K562 (cell line): ENCODE data around the gene TMPRSS9. TPM values are rescaled to one million over a fixed set of nuclear protein-coding genes. Genes with fewer than 3 reads are reported as not detected.

ENCODE experiments used
- CEBPB ChIP-seq: fragments of 450-650 bp; IDR thresholded peaks from 2 replicates; pipeline ENCODE4 v1.6.1; 2016; ENCODE audit warnings: missing genetic modification characterization, missing compliant biosample characterization
- CEBPG ChIP-seq, 3 experiments: fragments of 200-800 bp in 1 of 3; sonication (Bioruptor generic) in 1 of 3; sonication (generic) in 1 of 3; formaldehyde crosslinking in 1 of 3; IDR thresholded peaks in 2 of 3; conservative IDR thresholded peaks in 1 of 3; 2 replicates each; pipeline versions ENCODE4 v1.6.1 to v1.8.0; 2016 to 2022; ENCODE audit warnings: missing compliant biosample characterization in 2 of 3, missing genetic modification characterization in 2 of 3, mild to moderate bottlenecking in 1 of 3, missing genetic modification reagents in 1 of 3
- EGR1 ChIP-seq: fragments of 450-650 bp; conservative IDR thresholded peaks from 2 replicates; pipeline ENCODE4 v1.6.1; 2017; ENCODE audit warnings: mild to moderate bottlenecking
- ETV1 ChIP-seq: fragments of 450-650 bp; conservative IDR thresholded peaks from 2 replicates; pipeline ENCODE4 v1.6.1; 2016; ENCODE audit warnings: missing genetic modification characterization, control low read depth, low read depth, missing compliant biosample characterization
- MAZ ChIP-seq, 2 experiments: fragments of 450-650 bp in 1 of 2; sonication (generic) in 1 of 2; formaldehyde crosslinking; IDR thresholded peaks in 1 of 2; conservative IDR thresholded peaks in 1 of 2; 2 replicates each; pipeline versions ENCODE4 v1.4.0 to v1.5.0; 2020; ENCODE audit warnings: mild to moderate bottlenecking in 1 of 2, missing genetic modification reagents in 1 of 2
- ZFPM2 ChIP-seq: fragments of 250-450 bp; sonication (Bioruptor Pico); IDR thresholded peaks from 2 replicates; pipeline ENCODE4 v1.5.1; 2022; ENCODE audit warnings: mild to moderate bottlenecking
- polyA plus RNA-seq, 8 experiments: library from polyadenylated mRNA; depleted of rRNA in 4 of 8; stranded (reverse) in 5 of 8; unstranded in 3 of 8; fragments of >200 nt; fragmentation: Nextera tagmentation in 2 of 8; fragmentation: Illumina TruSeq in 1 of 8; extraction: Ambion mirVana in 2 of 8; extraction: Trizol in 1 of 8; gene quantifications; 2 replicates each; pipeline versions ENCODE4 v1.2.1 to v1.2.3, GENCODE V29; 2011 to 2014; ENCODE audit warnings: inconsistent platforms in 1 of 8, missing spikeins in 1 of 8
- total RNA-seq, 7 experiments: library from RNA; depleted of rRNA in 6 of 7; stranded (reverse); fragments of >200 nt in 6 of 7; fragmentation: Illumina TruSeq in 2 of 7; extraction: Trizol in 2 of 7; gene quantifications; 2 replicates each; pipeline versions ENCODE4 v1.2.1 to v1.2.3, GENCODE V29; 2011 to 2021; ENCODE audit warnings: low replicate concordance in 1 of 7
- TF ChIP-seq, protein P1 (sequence below), 2 experiments: fragments of 450-650 bp; formaldehyde crosslinking in 1 of 2; IDR thresholded peaks; 2 replicates each; pipeline versions ENCODE4 v1.4.0 to v1.6.1; 2014 to 2020; ENCODE audit warnings: mild to moderate bottlenecking in 2 of 2, borderline replicate concordance in 1 of 2, low read depth in 1 of 2
- TF ChIP-seq, protein P2 (sequence below): sonication (generic); formaldehyde crosslinking; IDR thresholded peaks from 2 replicates; pipeline ENCODE4 v1.8.0; 2022; ENCODE audit warnings: missing genetic modification reagents, mild to moderate bottlenecking, borderline replicate concordance
- TF ChIP-seq, protein P3 (sequence below), 3 experiments: fragments of 200-800 bp in 1 of 3; sonication (Bioruptor generic) in 1 of 3; sonication (generic) in 1 of 3; formaldehyde crosslinking in 1 of 3; IDR thresholded peaks; 2 replicates each; pipeline versions ENCODE4 v1.6.1 to v1.8.0; 2016 to 2022; ENCODE audit warnings: mild to moderate bottlenecking in 2 of 3, missing compliant biosample characterization in 2 of 3, missing genetic modification characterization in 2 of 3, missing genetic modification reagents in 1 of 3

Gene TMPRSS9
- total and polyA plus RNA-seq, 9 of the 15 experiments (the other 6 are each of a cell fraction or from before 2014, with no cell fraction given), result 0.01 to 0.03 TPM; not detected in 7

DNA sequence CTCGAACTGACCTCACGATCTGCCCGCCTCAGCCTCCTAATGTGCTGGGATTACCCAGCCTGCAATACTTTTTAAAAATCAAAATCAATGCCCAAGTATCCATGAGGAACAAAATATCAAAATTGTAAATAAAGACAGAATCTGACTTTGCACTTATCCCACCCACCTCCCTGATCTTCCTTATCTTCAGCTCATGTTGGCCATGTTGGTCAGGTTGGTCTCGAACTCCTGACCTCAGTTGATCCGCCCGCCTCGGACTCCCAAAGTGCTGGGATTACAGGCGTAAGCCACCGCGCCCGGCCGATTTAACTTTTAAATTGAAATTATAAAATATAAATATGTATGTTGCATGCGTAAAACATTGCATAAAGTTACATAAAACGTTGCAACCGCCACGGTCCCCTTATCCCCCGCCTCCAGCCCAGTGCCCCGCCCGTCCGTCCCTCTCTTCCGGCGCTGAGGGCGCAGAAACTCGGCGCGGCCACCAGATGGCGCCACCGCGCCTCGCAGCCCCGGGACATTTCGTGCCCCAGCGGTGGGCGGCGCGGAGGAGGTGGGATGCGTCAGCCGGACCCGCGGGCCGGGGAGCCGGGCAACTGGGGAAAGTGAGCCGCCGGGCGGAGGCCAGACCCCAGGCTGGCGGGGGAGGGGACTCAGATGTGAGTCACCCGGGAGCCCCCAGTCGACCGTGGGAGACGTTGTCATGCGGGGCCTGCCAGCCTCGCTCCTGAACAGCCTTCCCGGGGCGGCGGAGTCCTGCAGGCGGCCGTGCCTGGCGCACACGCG lies 114.4 kb downstream of the TMPRSS9 start (continued):
- TF ChIP-seq, protein P1, sequence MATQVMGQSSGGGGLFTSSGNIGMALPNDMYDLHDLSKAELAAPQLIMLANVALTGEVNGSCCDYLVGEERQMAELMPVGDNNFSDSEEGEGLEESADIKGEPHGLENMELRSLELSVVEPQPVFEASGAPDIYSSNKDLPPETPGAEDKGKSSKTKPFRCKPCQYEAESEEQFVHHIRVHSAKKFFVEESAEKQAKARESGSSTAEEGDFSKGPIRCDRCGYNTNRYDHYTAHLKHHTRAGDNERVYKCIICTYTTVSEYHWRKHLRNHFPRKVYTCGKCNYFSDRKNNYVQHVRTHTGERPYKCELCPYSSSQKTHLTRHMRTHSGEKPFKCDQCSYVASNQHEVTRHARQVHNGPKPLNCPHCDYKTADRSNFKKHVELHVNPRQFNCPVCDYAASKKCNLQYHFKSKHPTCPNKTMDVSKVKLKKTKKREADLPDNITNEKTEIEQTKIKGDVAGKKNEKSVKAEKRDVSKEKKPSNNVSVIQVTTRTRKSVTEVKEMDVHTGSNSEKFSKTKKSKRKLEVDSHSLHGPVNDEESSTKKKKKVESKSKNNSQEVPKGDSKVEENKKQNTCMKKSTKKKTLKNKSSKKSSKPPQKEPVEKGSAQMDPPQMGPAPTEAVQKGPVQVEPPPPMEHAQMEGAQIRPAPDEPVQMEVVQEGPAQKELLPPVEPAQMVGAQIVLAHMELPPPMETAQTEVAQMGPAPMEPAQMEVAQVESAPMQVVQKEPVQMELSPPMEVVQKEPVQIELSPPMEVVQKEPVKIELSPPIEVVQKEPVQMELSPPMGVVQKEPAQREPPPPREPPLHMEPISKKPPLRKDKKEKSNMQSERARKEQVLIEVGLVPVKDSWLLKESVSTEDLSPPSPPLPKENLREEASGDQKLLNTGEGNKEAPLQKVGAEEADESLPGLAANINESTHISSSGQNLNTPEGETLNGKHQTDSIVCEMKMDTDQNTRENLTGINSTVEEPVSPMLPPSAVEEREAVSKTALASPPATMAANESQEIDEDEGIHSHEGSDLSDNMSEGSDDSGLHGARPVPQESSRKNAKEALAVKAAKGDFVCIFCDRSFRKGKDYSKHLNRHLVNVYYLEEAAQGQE (IDR thresholded peaks at IDR 0.05; ENCODE audit: borderline replicate concordance), result peak; percentile 96
- TF ChIP-seq, protein P1 (CRISPR knock-in tag; IDR thresholded peaks at IDR 0.05; ENCODE audit: low read depth), result no peak
- TF ChIP-seq, protein P2, sequence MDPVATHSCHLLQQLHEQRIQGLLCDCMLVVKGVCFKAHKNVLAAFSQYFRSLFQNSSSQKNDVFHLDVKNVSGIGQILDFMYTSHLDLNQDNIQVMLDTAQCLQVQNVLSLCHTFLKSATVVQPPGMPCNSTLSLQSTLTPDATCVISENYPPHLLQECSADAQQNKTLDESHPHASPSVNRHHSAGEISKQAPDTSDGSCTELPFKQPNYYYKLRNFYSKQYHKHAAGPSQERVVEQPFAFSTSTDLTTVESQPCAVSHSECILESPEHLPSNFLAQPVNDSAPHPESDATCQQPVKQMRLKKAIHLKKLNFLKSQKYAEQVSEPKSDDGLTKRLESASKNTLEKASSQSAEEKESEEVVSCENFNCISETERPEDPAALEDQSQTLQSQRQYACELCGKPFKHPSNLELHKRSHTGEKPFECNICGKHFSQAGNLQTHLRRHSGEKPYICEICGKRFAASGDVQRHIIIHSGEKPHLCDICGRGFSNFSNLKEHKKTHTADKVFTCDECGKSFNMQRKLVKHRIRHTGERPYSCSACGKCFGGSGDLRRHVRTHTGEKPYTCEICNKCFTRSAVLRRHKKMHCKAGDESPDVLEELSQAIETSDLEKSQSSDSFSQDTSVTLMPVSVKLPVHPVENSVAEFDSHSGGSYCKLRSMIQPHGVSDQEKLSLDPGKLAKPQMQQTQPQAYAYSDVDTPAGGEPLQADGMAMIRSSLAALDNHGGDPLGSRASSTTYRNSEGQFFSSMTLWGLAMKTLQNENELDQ (CRISPR knock-in tag), result no peak
- TF ChIP-seq ZFPM2 (CRISPR knock-in tag), result no peak
- TF ChIP-seq, protein P3, sequence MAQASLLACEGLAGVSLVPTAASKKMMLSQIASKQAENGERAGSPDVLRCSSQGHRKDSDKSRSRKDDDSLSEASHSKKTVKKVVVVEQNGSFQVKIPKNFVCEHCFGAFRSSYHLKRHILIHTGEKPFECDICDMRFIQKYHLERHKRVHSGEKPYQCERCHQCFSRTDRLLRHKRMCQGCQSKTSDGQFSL (CRISPR knock-in tag; IDR thresholded peaks at IDR 0.05), result no peak
- TF ChIP-seq, protein P3 (tag; IDR thresholded peaks at IDR 0.05), result no peak
- peak; percentile 86 to 97 for TF ChIP-seq MAZ (CRISPR knock-in tag; conservative IDR thresholded peaks at IDR 0.05 in 1 of 2, IDR thresholded peaks at IDR 0.05 in 1 of 2)
- TF ChIP-seq CEBPG (CRISPR knock-in tag; IDR thresholded peaks at IDR 0.05), result peak; percentile 83
- peak; percentile 72 to 85 for TF ChIP-seq CEBPG (tag; conservative IDR thresholded peaks at IDR 0.05 in 1 of 2, IDR thresholded peaks at IDR 0.05 in 1 of 2)
- TF ChIP-seq ETV1 (tag), result peak; percentile 95
- TF ChIP-seq EGR1, result peak; percentile 96
- TF ChIP-seq CEBPB, result peak; percentile 39; the same call in 1 of the 2 replicates
